Tibial nerve (tissue), 4 donors: ENCODE results near the gene SF3B1. TPM values are rescaled to one million over a fixed set of nuclear protein-coding genes. Genes with fewer than 3 reads are reported as not detected.
A peak's percentile ranks its signal among the peaks of the same experiment; 100 is the strongest.

Experiments
- DNase-seq, 2 donors: peaks; one replicate each; pipeline ENCODE4 v3.0.0-alpha.2; 2019; ENCODE audit warnings: low spot score in 2 of 2
- H3K27ac ChIP-seq, 4 donors: fragments of 200-600 bp; sonication (generic) in 3 of 4; one replicate each; pipeline ENCODE4 v1.5.1; 2017 to 2019; ENCODE audit warnings: mild to moderate bottlenecking in 1 of 4
- H3K27me3 ChIP-seq, 2 donors: fragments of 200-600 bp; sonication (generic) in 1 of 2; one replicate each; pipeline versions ENCODE4 v1.5.1 to v1.6.0; 2017 to 2019
- H3K36me3 ChIP-seq, 3 donors: fragments of 200-600 bp; sonication (generic); one replicate each; pipeline ENCODE4 v1.5.1; 2018 to 2019
- H3K4me1 ChIP-seq, 4 donors: fragments of 200-600 bp; sonication (generic) in 3 of 4; one replicate each; pipeline ENCODE4 v1.5.1; 2017 to 2019
- H3K4me3 ChIP-seq, 4 donors: fragments of 200-600 bp; sonication (generic) in 3 of 4; one replicate each; pipeline ENCODE4 v1.5.1; 2017 to 2019; ENCODE audit warnings: mild to moderate bottlenecking in 1 of 4, moderate library complexity in 1 of 4
- H3K9me3 ChIP-seq, 4 donors: fragments of 200-600 bp; sonication (generic) in 3 of 4; one replicate each; pipeline ENCODE4 v1.5.1; 2017 to 2019
- EP300 ChIP-seq, 2 donors: sonication (generic); formaldehyde crosslinking; IDR thresholded peaks; one replicate each; pipeline ENCODE4 v1.6.1; 2017; ENCODE audit warnings: antibody characterized with exemption in 2 of 2, mild to moderate bottlenecking in 1 of 2
- POLR2A ChIP-seq, 2 donors: fragments of 450-650 bp; IDR thresholded peaks; one replicate each; pipeline ENCODE4 v1.6.1; 2017; ENCODE audit warnings: antibody characterized with exemption in 2 of 2, mild to moderate bottlenecking in 2 of 2, moderate library complexity in 2 of 2
- WGBS, 2 donors: methylation state at CpG; one replicate each; pipeline ENCODE4 v1.1.5; 2018; 5-methylcytosine and 5-hydroxymethylcytosine counted together
- total RNA-seq, 4 donors: library from RNA; depleted of rRNA; stranded (reverse); fragments of >200 nt; gene quantifications; one replicate each; pipeline ENCODE4 v1.1.0, GENCODE V29; 2016
- TF ChIP-seq, protein P1 (sequence below), 5 experiments: fragments of 200-600 bp in 3 of 5; fragments of 450-650 bp in 2 of 5; sonication (generic) in 3 of 5; IDR thresholded peaks; one replicate each; pipeline ENCODE4 v1.5.1; 2016 to 2019; ENCODE audit warnings: antibody characterized with exemption in 5 of 5, mild to moderate bottlenecking in 3 of 5, moderate library complexity in 2 of 5

Gene SF3B1
- total RNA-seq, 4 donors from 2014 or later, result 274 to 335 (median 303) TPM

DNA sequence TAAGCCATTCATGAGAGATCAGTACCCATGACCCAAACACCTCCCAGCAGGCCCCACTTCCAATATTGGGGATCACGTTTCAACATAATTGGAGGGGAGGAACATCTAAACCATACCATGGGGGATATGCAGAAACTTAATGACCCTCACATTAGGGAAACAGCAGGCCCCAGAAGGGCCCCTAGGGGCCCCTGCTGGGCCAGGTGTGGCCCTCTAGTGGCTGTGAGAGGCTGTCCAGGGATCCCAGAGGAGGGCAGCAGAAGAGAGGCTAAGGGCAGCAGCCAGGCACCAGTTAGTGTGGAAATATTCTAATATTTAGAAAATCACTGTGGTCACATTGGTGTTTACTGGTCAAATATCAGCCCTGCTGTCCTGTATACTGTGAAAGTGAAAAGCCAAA is 75.0 kb downstream of the SF3B1 start:
- Histone ChIP-seq H3K36me3 (no peaks in the 10 kb centered on the region), H3K9me3 (no peaks in the 10 kb centered on the region), H3K4me3 (no peak overlapping the region), H3K27me3 (no peaks in the 10 kb centered on the region), H3K4me1 (no peaks in the 10 kb centered on the region), H3K27ac (no peak overlapping the region)
- WGBS, 2 donors, result 93 to 94% methylated on average over 1 of the region's 1 CpG
- TF ChIP-seq POLR2A (IDR thresholded peaks at IDR 0.05), result no peak
- no peak for TF ChIP-seq EP300 (IDR thresholded peaks at IDR 0.05)
- TF ChIP-seq, protein P1, sequence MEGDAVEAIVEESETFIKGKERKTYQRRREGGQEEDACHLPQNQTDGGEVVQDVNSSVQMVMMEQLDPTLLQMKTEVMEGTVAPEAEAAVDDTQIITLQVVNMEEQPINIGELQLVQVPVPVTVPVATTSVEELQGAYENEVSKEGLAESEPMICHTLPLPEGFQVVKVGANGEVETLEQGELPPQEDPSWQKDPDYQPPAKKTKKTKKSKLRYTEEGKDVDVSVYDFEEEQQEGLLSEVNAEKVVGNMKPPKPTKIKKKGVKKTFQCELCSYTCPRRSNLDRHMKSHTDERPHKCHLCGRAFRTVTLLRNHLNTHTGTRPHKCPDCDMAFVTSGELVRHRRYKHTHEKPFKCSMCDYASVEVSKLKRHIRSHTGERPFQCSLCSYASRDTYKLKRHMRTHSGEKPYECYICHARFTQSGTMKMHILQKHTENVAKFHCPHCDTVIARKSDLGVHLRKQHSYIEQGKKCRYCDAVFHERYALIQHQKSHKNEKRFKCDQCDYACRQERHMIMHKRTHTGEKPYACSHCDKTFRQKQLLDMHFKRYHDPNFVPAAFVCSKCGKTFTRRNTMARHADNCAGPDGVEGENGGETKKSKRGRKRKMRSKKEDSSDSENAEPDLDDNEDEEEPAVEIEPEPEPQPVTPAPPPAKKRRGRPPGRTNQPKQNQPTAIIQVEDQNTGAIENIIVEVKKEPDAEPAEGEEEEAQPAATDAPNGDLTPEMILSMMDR (IDR thresholded peaks at IDR 0.05), result no peak
- no peak for DNase-seq

DNA sequence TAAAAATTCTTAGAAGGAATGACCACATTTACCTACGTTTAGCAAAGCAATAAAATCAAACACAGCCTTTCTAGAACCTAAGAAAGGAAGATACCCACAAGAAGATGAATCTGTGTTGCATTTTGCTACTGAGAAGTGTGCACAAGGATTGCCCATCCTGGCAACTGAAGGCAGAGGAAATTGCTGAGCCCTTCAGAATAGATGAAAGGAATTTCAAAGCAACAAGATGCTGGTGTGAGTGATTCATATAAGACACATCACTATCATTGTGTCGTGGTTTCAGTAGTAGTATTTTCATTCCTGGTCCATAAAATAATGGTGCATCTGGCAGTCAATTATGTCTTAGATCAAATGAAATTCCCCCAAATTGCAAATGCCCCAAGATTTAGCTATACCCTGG is 75.9 kb downstream of the SF3B1 start:
- TF ChIP-seq POLR2A (IDR thresholded peaks at IDR 0.05), result no peak
- TF ChIP-seq, protein P1 (IDR thresholded peaks at IDR 0.05), result no peak
- no peak for TF ChIP-seq EP300 (IDR thresholded peaks at IDR 0.05)
- WGBS, 2 donors, result 52 to 55% methylated on average over 2 of the region's 2 CpGs

DNA sequence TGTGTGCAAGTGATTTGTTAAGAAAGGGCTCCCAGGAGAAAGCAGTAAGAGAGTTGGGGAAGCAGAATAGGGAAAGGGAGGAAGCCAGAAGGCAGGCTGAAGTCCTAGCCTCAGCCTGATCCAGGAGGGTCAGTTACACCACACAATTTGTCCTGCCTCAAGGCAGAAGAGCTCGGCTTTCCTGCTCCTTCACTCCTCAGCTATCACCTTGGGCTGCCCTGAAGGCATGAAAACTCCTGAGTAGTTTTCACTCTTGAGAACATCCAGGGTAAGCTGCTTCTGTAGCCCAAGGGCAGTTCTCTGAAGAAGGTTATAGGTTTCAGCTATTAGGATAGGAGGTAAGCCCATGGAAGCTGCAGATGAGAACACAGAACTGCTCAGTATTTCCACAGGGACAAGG is 76.8 kb downstream of the SF3B1 start:
- no peak for TF ChIP-seq POLR2A (IDR thresholded peaks at IDR 0.05)
- no peak for TF ChIP-seq EP300 (IDR thresholded peaks at IDR 0.05)
- DNase-seq, result no peak
- no peaks in the 10 kb centered on the region for H3K9me3 ChIP-seq

More for the DNA sequence above, 75.9 kb downstream of the SF3B1 start:
- no peak overlapping the region for H3K4me3 ChIP-seq
- H3K27me3 ChIP-seq, result no peaks in the 10 kb centered on the region
- DNase-seq, result no peak
- no peak overlapping the region for H3K27ac ChIP-seq
- H3K4me1 ChIP-seq, result no peaks in the 10 kb centered on the region
- H3K9me3 ChIP-seq, result no peaks in the 10 kb centered on the region
- H3K36me3 ChIP-seq, result no peaks in the 10 kb centered on the region

DNA sequence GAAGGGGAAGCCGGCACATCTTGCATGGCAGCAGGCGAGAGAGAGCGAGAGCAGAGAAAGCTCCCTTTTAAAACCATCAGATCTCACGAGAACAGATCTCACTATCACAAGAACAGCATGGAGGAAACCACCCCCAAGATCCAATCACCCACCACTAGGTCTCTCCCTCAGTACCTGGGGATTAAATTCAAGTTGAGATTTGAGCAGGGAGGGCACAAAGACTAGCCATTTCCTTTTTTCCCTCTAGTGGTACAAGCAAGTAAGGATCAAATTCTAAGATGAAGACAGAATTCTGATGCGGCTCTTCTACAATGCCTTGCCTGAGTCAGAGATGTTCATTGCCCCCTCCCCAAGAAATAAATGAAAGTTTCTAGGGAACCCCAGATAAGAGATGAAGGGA is 78.7 kb downstream of the SF3B1 start:
- TF ChIP-seq EP300 (IDR thresholded peaks at IDR 0.05) (no peak), POLR2A (IDR thresholded peaks at IDR 0.05) (no peak)
- TF ChIP-seq, protein P1 (IDR thresholded peaks at IDR 0.05), result peak in 1 of 5 experiments; percentile 22

More for the DNA sequence above, 76.8 kb downstream of the SF3B1 start:
- no peaks in the 10 kb centered on the region for H3K36me3 ChIP-seq
- H3K27me3 ChIP-seq, result no peaks in the 10 kb centered on the region
- no peaks in the 10 kb centered on the region for H3K4me1 ChIP-seq
- H3K4me3 ChIP-seq, result no peak overlapping the region
- H3K27ac ChIP-seq, result no peak overlapping the region
- WGBS, 2 donors, result 74 to 82% methylated on average over 1 of the region's 1 CpG

DNA sequence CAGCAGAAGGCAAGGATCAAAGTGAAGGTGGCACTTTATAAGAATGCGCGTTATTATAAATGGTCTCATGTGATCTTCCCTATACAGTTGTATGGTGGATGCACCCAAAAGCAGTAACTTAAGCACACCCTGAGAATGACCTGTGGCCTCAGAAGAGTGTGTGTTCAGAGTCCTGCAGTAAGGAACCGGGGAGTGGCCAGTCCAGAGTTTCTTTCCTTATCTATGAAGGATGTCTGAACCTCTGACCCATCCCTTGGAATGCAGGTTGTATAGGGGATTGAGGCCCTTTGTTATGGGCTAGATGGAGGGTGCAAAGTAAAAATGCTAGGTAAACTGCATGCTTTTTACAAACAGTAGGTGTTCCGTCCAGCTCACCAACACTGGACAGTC is 80.7 kb downstream of the SF3B1 start:
- DNase-seq, result no peak
- H3K27me3 ChIP-seq, result no peaks in the 10 kb centered on the region
- H3K4me3 ChIP-seq, result no peak overlapping the region
- H3K9me3 ChIP-seq, result no peaks in the 10 kb centered on the region
- WGBS, 2 donors, result 93 to 97% methylated on average over 4 of the region's 4 CpGs
- H3K4me1 ChIP-seq, result no peaks in the 10 kb centered on the region
- TF ChIP-seq POLR2A (IDR thresholded peaks at IDR 0.05) (no peak), EP300 (IDR thresholded peaks at IDR 0.05) (no peak)
- TF ChIP-seq, protein P1 (IDR thresholded peaks at IDR 0.05), result no peak
- no peak overlapping the region for H3K27ac ChIP-seq
- H3K36me3 ChIP-seq, result no peaks in the 10 kb centered on the region

More for the DNA sequence above, 78.7 kb downstream of the SF3B1 start:
- H3K4me1 ChIP-seq, result no peaks in the 10 kb centered on the region
- H3K36me3 ChIP-seq, result no peaks in the 10 kb centered on the region
- no peaks in the 10 kb centered on the region for H3K27me3 ChIP-seq
- H3K4me3 ChIP-seq, result no peak overlapping the region
- DNase-seq, result no peak
- H3K9me3 ChIP-seq, result no peaks in the 10 kb centered on the region
- 81 to 84% methylated on average over 5 of the region's 5 CpGs for WGBS, 2 donors
- H3K27ac ChIP-seq, result no peak overlapping the region
